Measurements from ENCODE around the gene GLIS1. TPM values are rescaled to one million over a fixed set of nuclear protein-coding genes. Genes with fewer than 3 reads are reported as not detected.

GLIS1 gene
- total RNA-seq, 1 experiment from 2014 or later = 0.28 TPM

- Histone ChIP-seq H3K18ac (ENCODE audit: insufficient read length, low read depth, low read length) (no peak overlapping the region), H4K20me1 (ENCODE audit: control insufficient read depth, insufficient read depth, insufficient read length) (no peaks in the 10 kb centered on the region), H3K27me3 (ENCODE audit: insufficient read depth, low read length) (no peaks in the 10 kb centered on the region), H2BK20ac (ENCODE audit: low read depth, low read length, poor library complexity, severe bottlenecking) (no peak overlapping the region), H3K9me3 (ENCODE audit: control insufficient read depth, low read depth, low read length) (no peaks in the 10 kb centered on the region), H3K9ac (ENCODE audit: extremely low read depth, insufficient read length, low read length) (no peak overlapping the region), H2AK5ac (ENCODE audit: insufficient read length, low read length) (no peak overlapping the region), H2AFZ (ENCODE audit: low read length) (no peak overlapping the region), H3K79me2 (ENCODE audit: insufficient read depth, low read length) (no peaks in the 10 kb centered on the region), H2BK5ac (ENCODE audit: insufficient read length, low read length) (no peak overlapping the region), H3K14ac (ENCODE audit: insufficient read depth, low read length) (no peak overlapping the region), H3K23ac (ENCODE audit: insufficient read length, low read depth, low read length) (no peak overlapping the region), H3K4ac (ENCODE audit: low read depth, low read length) (no peak overlapping the region), H2BK12ac (ENCODE audit: insufficient read length, low read depth, low read length) (no peak overlapping the region), H2BK15ac (ENCODE audit: low read depth, low read length) (no peak overlapping the region), H4K5ac (ENCODE audit: insufficient read length, low read depth, low read length) (no peak overlapping the region), H3K79me1 (ENCODE audit: insufficient read depth, low read depth, low read length, poor library complexity, severe bottlenecking) (no peaks in the 10 kb centered on the region), H3K4me1 (ENCODE audit: insufficient read depth, low read length) (no peaks in the 10 kb centered on the region; the same call in 1 of the 2 replicates), H3K4me2 (ENCODE audit: insufficient read depth, insufficient read length, low read length) (no peak overlapping the region), H3T11ph (ENCODE audit: low read length) (no peak overlapping the region), H3K56ac (ENCODE audit: insufficient read length, low read depth, low read length) (no peak overlapping the region), H3K27ac (ENCODE audit: insufficient read length, low read depth, low read length) (no peak overlapping the region), H4K91ac (ENCODE audit: insufficient read length, low read depth, low read length) (no peak overlapping the region), H2BK120ac (ENCODE audit: low read depth, low read length, poor library complexity, severe bottlenecking) (no peak overlapping the region), H4K8ac (replicated peaks; ENCODE audit: insufficient read length, low read depth, low read length) (no peak overlapping the region), H3K23me2 (ENCODE audit: insufficient read length, low read depth, low read length, poor library complexity, severe bottlenecking) (no peaks in the 10 kb centered on the region)
- H3K4me3 Mint-ChIP-seq = no peak overlapping the region
- TF ChIP-seq CTCF (conservative IDR thresholded peaks at IDR 0.05) = no peak
- no peaks in the 10 kb centered on the region; a peak in 1 of 7 replicates for H3K36me3 Mint-ChIP-seq (ENCODE audit: insufficient read depth in 1 of 3, low read depth in 3 of 3)
- H3K27me3 Mint-ChIP-seq (ENCODE audit: low read depth) = peaks cover 23% of the 10 kb centered on the region
- no CpG with 5 or more reads among the region's 10 CpGs for WGBS (ENCODE audit: extremely low coverage, insufficient read length, low lambda C conversion rate)
- H3K4me1 Mint-ChIP-seq = peaks cover 11 to 18% of the 10 kb centered on the region in 2 experiments
- H3K27ac Mint-ChIP-seq = no peak overlapping the region
- DNase-seq = no peak
- no peaks in the 10 kb centered on the region for H3K9me3 Mint-ChIP-seq
Observed at GRCh38 chr1:53655931-53656746, 82.8 kb downstream of the GLIS1 start.
